GM21360 (cell line): ENCODE results near the gene SLC2A4RG.

Experiments
- ATAC-seq: cut with Tn5 transposase; IDR thresholded peaks from one replicate; pipeline ENCODE4 v1.9.1; 2021; ENCODE audit warnings: mild to moderate bottlenecking, moderate library complexity; ENCODE audit not compliant: unreplicated experiment

Gene SLC2A4RG

GRCh38 chr20:63752411-63753101, 13.0 kb downstream of the SLC2A4RG start:
- ATAC-seq, result no peak

GRCh38 chr20:63753381-63753780, 13.8 kb downstream of the SLC2A4RG start:
- no peak for ATAC-seq

- no peak for ATAC-seq
Observed at GRCh38 chr20:63754008-63754407, 14.4 kb downstream of the SLC2A4RG start.

- no peak for ATAC-seq
Observed at GRCh38 chr20:63755933-63756647, 16.5 kb downstream of the SLC2A4RG start.

- ATAC-seq, result no peak
Observed at GRCh38 chr20:63756648-63756991, 17.0 kb downstream of the SLC2A4RG start.

GRCh38 chr20:63758152-63758551, 18.6 kb downstream of the SLC2A4RG start:
- no peak for ATAC-seq

GRCh38 chr20:63759377-63759901, 19.9 kb downstream of the SLC2A4RG start:
- ATAC-seq, result no peak

GRCh38 chr20:63765082-63765873, 25.7 kb downstream of the SLC2A4RG start:
- no peak for ATAC-seq

GRCh38 chr20:63765902-63766301, 26.3 kb downstream of the SLC2A4RG start:
- no peak for ATAC-seq

- ATAC-seq, result no peak
Observed at GRCh38 chr20:63766695-63767426, 27.3 kb downstream of the SLC2A4RG start.

- no peak for ATAC-seq
Observed at GRCh38 chr20:63767456-63767855, 27.9 kb downstream of the SLC2A4RG start.

- no peak for ATAC-seq
Observed at GRCh38 chr20:63767886-63768285, 28.3 kb downstream of the SLC2A4RG start.

GRCh38 chr20:63768591-63769515, 29.3 kb downstream of the SLC2A4RG start:
- ATAC-seq, result no peak

GRCh38 chr20:63769891-63770474, 30.4 kb downstream of the SLC2A4RG start:
- no peak for ATAC-seq

GRCh38 chr20:63771046-63771707, 31.6 kb downstream of the SLC2A4RG start:
- no peak for ATAC-seq

- no peak for ATAC-seq
Observed at GRCh38 chr20:63772781-63773518, 33.4 kb downstream of the SLC2A4RG start.

GRCh38 chr20:63773571-63774241, 34.1 kb downstream of the SLC2A4RG start:
- ATAC-seq, result no peak

- no peak for ATAC-seq
Observed at GRCh38 chr20:63774306-63774705, 34.7 kb downstream of the SLC2A4RG start.
